Measurements from ENCODE around the gene RAB6B. TPM values are rescaled to one million over a fixed set of nuclear protein-coding genes. Genes with fewer than 3 reads are reported as not detected.

Gene RAB6B
- total and polyA plus RNA-seq, 2 of the 8 experiments (the other 6 are each of a cell fraction or from before 2014, with no cell fraction given), result 7.9 to 15.6 TPM

DNA sequence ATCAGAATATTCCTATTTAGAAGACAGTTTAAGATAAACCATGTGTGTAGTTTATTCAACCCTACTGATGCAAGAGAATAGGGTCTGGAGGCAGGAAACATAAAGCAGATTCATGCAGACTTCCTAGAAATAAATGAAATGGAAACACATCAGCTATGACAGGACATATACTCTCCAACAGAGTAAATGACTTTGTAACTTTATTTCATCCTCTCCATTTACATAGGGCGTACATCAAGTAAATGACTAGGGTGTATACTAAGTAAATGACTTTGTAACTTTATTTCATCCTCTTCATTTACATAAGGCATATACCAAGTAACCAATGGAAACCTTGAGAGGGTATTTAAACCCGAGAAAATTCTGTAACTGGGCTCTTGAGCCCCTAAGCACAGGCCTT, 107.7 kb downstream of the RAB6B start:
- H3K27me3 ChIP-seq (replicated peaks in 1 of 4; ENCODE audit: control insufficient read depth in 3 of 4, extremely low read depth in 1 of 4, insufficient read depth in 3 of 4, low read length in 3 of 4), result no peaks in the 10 kb centered on the region
- no peaks in the 10 kb centered on the region for H4K20me1 ChIP-seq (replicated peaks in 1 of 2; ENCODE audit: control insufficient read depth in 1 of 2, insufficient read depth in 2 of 2, low read length in 2 of 2)
- DNase-seq (ENCODE audit: low read depth in 1 of 2, low spot score in 2 of 2) (no peak), FAIRE-seq (no peak)
- H2BK15ac ChIP-seq (ENCODE audit: low read length), result no peak overlapping the region
- no peak overlapping the region for H3K4ac ChIP-seq (replicated peaks; ENCODE audit: insufficient read length, low read depth, low read length)
- H2BK5ac ChIP-seq (ENCODE audit: low read depth, low read length), result no peak overlapping the region
- H3K79me1 ChIP-seq (ENCODE audit: low read depth, low read length), result no peaks in the 10 kb centered on the region
- no peak overlapping the region for H2BK12ac ChIP-seq (ENCODE audit: low read depth, low read length)
- no peaks in the 10 kb centered on the region for H3K23me2 ChIP-seq (ENCODE audit: low read depth, low read length)
- H3K18ac ChIP-seq (ENCODE audit: extremely low read depth, low read length), result no peak overlapping the region
- peaks cover 22 to 31% of the 10 kb centered on the region in 2 experiments for H3K9me3 ChIP-seq (ENCODE audit: insufficient read depth in 2 of 2, low read depth in 1 of 2, low read length in 1 of 2)
- no peak overlapping the region for H2AFZ ChIP-seq (ENCODE audit: low read length)
- POLR2A ChIA-PET (ENCODE audit: partially characterized antibody), result no interaction called here
- H3K14ac ChIP-seq (ENCODE audit: insufficient read length), result no peak overlapping the region
- H2BK20ac ChIP-seq (ENCODE audit: low read length), result no peak overlapping the region
- CTCF ChIA-PET (ENCODE audit: partially characterized antibody), result interaction anchor here (0.6 kb wide), 1 partner anchor 216 kb away, joined by 4 read pairs; no protein-coding TSS in a partner anchor
- no peak overlapping the region for H3K9ac ChIP-seq (replicated peaks in 1 of 4; ENCODE audit: extremely low read depth in 1 of 4, low read depth in 3 of 4, low read length in 3 of 4)
- H2BK120ac ChIP-seq (replicated peaks; ENCODE audit: low read depth, low read length), result no peak overlapping the region
- no peak for TF ChIP-seq RAD21 (IDR thresholded peaks at IDR 0.05 in 1 of 2, conservative IDR thresholded peaks at IDR 0.05 in 1 of 2; ENCODE audit: low read depth in 2 of 2, low read length in 2 of 2)
- TF ChIP-seq SIN3A (conservative IDR thresholded peaks at IDR 0.05 in 1 of 2, IDR thresholded peaks at IDR 0.05 in 1 of 2; ENCODE audit: low read depth in 1 of 2, low read length in 2 of 2), result no peak
- no peak for TF ChIP-seq SRF (IDR thresholded peaks at IDR 0.05; ENCODE audit: low read depth, low read length)
- TF ChIP-seq FOSL1 (IDR thresholded peaks at IDR 0.05; ENCODE audit: insufficient read depth, low read depth, low read length), result no peak
- TF ChIP-seq TAF1 (IDR thresholded peaks at IDR 0.05; ENCODE audit: low read depth, low read length), result no peak
- no peak overlapping the region for H4K8ac ChIP-seq (ENCODE audit: extremely low read depth, insufficient read depth, low read length)
- WGBS, 2 experiments (ENCODE audit: extremely low coverage in 1 of 2, insufficient coverage in 1 of 2, insufficient read length in 1 of 2, insufficient replicate concordance in 2 of 2, low coverage in 1 of 2, low lambda C conversion rate in 2 of 2, missing lambda C conversion rate in 1 of 2), result 83% methylated on average over 2 of the region's 2 CpGs; no CpG with 5 or more reads in 1 of the 2 experiments
- H4K91ac ChIP-seq (replicated peaks; ENCODE audit: insufficient read length, low read length), result no peak overlapping the region
- no peak overlapping the region for H3K23ac ChIP-seq (ENCODE audit: insufficient read length)
- H3K4me2 ChIP-seq (ENCODE audit: insufficient read depth in 1 of 2, low read depth in 2 of 2, low read length in 2 of 2), result no peak overlapping the region
- H3K27ac ChIP-seq (ENCODE audit: low read depth, low read length), result no peak overlapping the region
- no peak overlapping the region for H4K5ac ChIP-seq (ENCODE audit: insufficient read length, low read depth, low read length)
- H3K56ac ChIP-seq (replicated peaks; ENCODE audit: insufficient read length, low read depth, low read length), result no peak overlapping the region
- no peaks in the 10 kb centered on the region; a peak in 1 of 8 replicates for H3K36me3 ChIP-seq (ENCODE audit: control insufficient read depth in 2 of 4, insufficient read depth in 4 of 4, low read length in 3 of 4)
- H3K79me2 ChIP-seq (ENCODE audit: control insufficient read depth in 1 of 2, insufficient read depth in 2 of 2, low read length in 2 of 2), result no peaks in the 10 kb centered on the region
- H3K4me1 ChIP-seq (replicated peaks in 1 of 4; ENCODE audit: control insufficient read depth in 3 of 4, insufficient read depth in 4 of 4, low read length in 3 of 4), result no peaks in the 10 kb centered on the region
- H2AK5ac ChIP-seq (ENCODE audit: low read depth, low read length), result no peak overlapping the region
- no peak overlapping the region for H3K4me3 ChIP-seq (ENCODE audit: extremely low read depth in 1 of 4, insufficient read depth in 2 of 4, low read depth in 3 of 4, low read length in 4 of 4)

All from H1 (cell line).